IMR-90 (cell line): ENCODE results near the gene JAKMIP1. TPM values are rescaled to one million over a fixed set of nuclear protein-coding genes. Genes with fewer than 3 reads are reported as not detected.
A peak's percentile ranks its signal among the peaks of the same experiment; 100 is the strongest.

Experiments
- ATAC-seq: fragments of 200-7000 bp; cut with Tn5 transposase; 2 replicates; pipeline ENCODE4 v1.9.1; 2020; ENCODE audit warnings: low read depth, mild to moderate bottlenecking, moderate library complexity
- BruUV-seq: library from RNA; stranded (reverse); fragments of 400-500 nt; replicated peaks from 2 replicates; lab custom pipeline; 2021; lab: Mats Ljungman, UMichigan
- CTCF ChIA-PET: fragments of 300-600 bp; formaldehyde crosslinking; extraction: SDS; loops from one replicate; lab custom pipeline; 2021; ENCODE audit warnings: antibody characterized with exemption; lab: Yijun Ruan, JAX
- POLR2A ChIA-PET: fragments of 300-600 bp; sonication (Branson Sonifier 250); formaldehyde crosslinking; loops from one replicate; lab custom pipeline; 2022; ENCODE audit warnings: antibody characterized with exemption; ENCODE audit not compliant: unreplicated experiment; lab: Charles Lee
- DNase-seq: peaks from one replicate; pipeline ENCODE4 v3.0.0; 2013
- H2AFZ ChIP-seq: replicated peaks from 2 replicates; pipeline ENCODE3; 2013; ENCODE audit warnings: low read length, mild to moderate bottlenecking; ENCODE audit not compliant: poor library complexity
- H2AK5ac ChIP-seq: 2 replicates; pipeline ENCODE4 v1.6.1; 2013; ENCODE audit warnings: low read depth, low read length, inconsistent platforms
- H2AK9ac ChIP-seq: replicated peaks from 2 replicates; pipeline ENCODE3; 2013; ENCODE audit warnings: mild to moderate bottlenecking, low read depth, low read length, moderate library complexity; ENCODE audit not compliant: poor library complexity
- H2BK120ac ChIP-seq: 2 replicates; pipeline ENCODE4 v1.6.1; 2013; ENCODE audit warnings: low read depth, low read length, inconsistent platforms
- H2BK15ac ChIP-seq: 3 replicates; pipeline ENCODE4 v1.6.1; 2013; ENCODE audit warnings: low read depth, low read length, inconsistent platforms
- H2BK20ac ChIP-seq: 2 replicates; pipeline ENCODE4 v1.6.1; 2013; ENCODE audit warnings: low read depth, mild to moderate bottlenecking, inconsistent platforms, low read length, moderate library complexity
- H2BK5ac ChIP-seq: 2 replicates; pipeline ENCODE4 v1.6.1; 2013; ENCODE audit warnings: mild to moderate bottlenecking, low read depth, low read length, inconsistent platforms; ENCODE audit not compliant: poor library complexity, severe bottlenecking
- H3K14ac ChIP-seq: replicated peaks from 2 replicates; pipeline ENCODE4 v1.6.1; 2013; ENCODE audit warnings: low read depth, low read length, inconsistent platforms
- H3K18ac ChIP-seq: 2 replicates; pipeline ENCODE4 v1.6.1; 2013; ENCODE audit warnings: low read depth, low read length, control low read depth
- H3K23ac ChIP-seq: 2 replicates; pipeline ENCODE4 v1.6.1; 2013; ENCODE audit warnings: low read depth, low read length, inconsistent platforms
- H3K27ac ChIP-seq: 2 replicates; pipeline ENCODE4 v1.5.1; 2013; ENCODE audit warnings: mild to moderate bottlenecking, control low read depth, low read length; ENCODE audit not compliant: insufficient read depth
- H3K27me3 ChIP-seq: 2 replicates; pipeline ENCODE4 v1.6.1; 2013; ENCODE audit warnings: low read length; ENCODE audit not compliant: control insufficient read depth, insufficient read depth
- H3K36me3 ChIP-seq: 2 replicates; pipeline ENCODE4 v1.6.1; 2013; ENCODE audit warnings: low read length, mixed read lengths; ENCODE audit not compliant: control insufficient read depth, insufficient read depth
- H3K4ac ChIP-seq: 2 replicates; pipeline ENCODE4 v1.6.1; 2013; ENCODE audit warnings: low read depth, low read length, inconsistent platforms
- H3K4me1 ChIP-seq: 2 replicates; pipeline ENCODE4 v1.6.1; 2013; ENCODE audit warnings: low read length, mixed read lengths; ENCODE audit not compliant: control insufficient read depth, insufficient read depth
- H3K4me2 ChIP-seq: 2 replicates; pipeline ENCODE4 v1.6.1; 2013; ENCODE audit warnings: low read depth, mild to moderate bottlenecking, control low read depth, low read length, moderate library complexity
- H3K4me3 ChIP-seq: 2 replicates; pipeline ENCODE4 v1.5.1; 2013; ENCODE audit warnings: low read depth, mild to moderate bottlenecking, control low read depth, low read length, moderate library complexity; ENCODE audit not compliant: insufficient read depth
- H3K56ac ChIP-seq: 2 replicates; pipeline ENCODE4 v1.6.1; 2013; ENCODE audit warnings: low read length, inconsistent platforms; ENCODE audit not compliant: insufficient read depth; ENCODE audit errors: extremely low read depth
- H3K79me1 ChIP-seq, 2 experiments: 2 replicates each; pipeline ENCODE4 v1.6.1; 2013; ENCODE audit warnings: low read length in 2 of 2, inconsistent platforms in 1 of 2, low read depth in 1 of 2
- H3K9ac ChIP-seq: 2 replicates; pipeline ENCODE4 v1.6.1; 2013; ENCODE audit warnings: low read depth, low read length, control low read depth
- H3K9me1 ChIP-seq: 2 replicates; pipeline ENCODE4 v1.6.1; 2013; ENCODE audit warnings: low read length, inconsistent platforms; ENCODE audit not compliant: insufficient read depth
- H3K9me3 ChIP-seq: 2 replicates; pipeline ENCODE4 v1.6.1; 2013; ENCODE audit warnings: low read length; ENCODE audit not compliant: control insufficient read depth, insufficient read depth
- H4K20me1 ChIP-seq: 2 replicates; pipeline ENCODE4 v1.6.1; 2013; ENCODE audit warnings: low read length, inconsistent platforms; ENCODE audit not compliant: insufficient read depth
- H4K5ac ChIP-seq: 2 replicates; pipeline ENCODE4 v1.6.1; 2013; ENCODE audit warnings: mild to moderate bottlenecking, low read depth, low read length, control low read depth
- H4K8ac ChIP-seq, 2 experiments: 2 replicates each; pipeline ENCODE4 v1.6.1; 2013; ENCODE audit warnings: low read depth in 2 of 2, low read length in 2 of 2, control low read depth in 1 of 2, inconsistent platforms in 1 of 2
- H4K91ac ChIP-seq: 2 replicates; pipeline ENCODE4 v1.6.1; 2013; ENCODE audit warnings: low read depth, low read length, inconsistent platforms; ENCODE audit not compliant: insufficient read depth
- CEBPB ChIP-seq: IDR thresholded peaks from 2 replicates; pipeline ENCODE4 v1.6.1; 2012; ENCODE audit warnings: low read depth, low read length, improper control_type of control experiment
- ELK1 ChIP-seq: fragments of 150-350 bp; IDR thresholded peaks from 2 replicates; pipeline ENCODE4 v1.6.1; 2016; ENCODE audit warnings: low read depth, mild to moderate bottlenecking, low read length, moderate library complexity, borderline replicate concordance
- FOS ChIP-seq: fragments of 150-350 bp; IDR thresholded peaks from 2 replicates; pipeline ENCODE4 v1.6.1; 2016; ENCODE audit warnings: low read depth, low read length
- MAFK ChIP-seq: IDR thresholded peaks from 2 replicates; pipeline ENCODE4 v1.6.1; 2012; ENCODE audit warnings: low read depth, low read length, improper control_type of control experiment
- MAZ ChIP-seq: IDR thresholded peaks from 2 replicates; pipeline ENCODE4 v1.6.1; 2012; ENCODE audit warnings: low read depth, mild to moderate bottlenecking, low read length, improper control_type of control experiment, moderate library complexity, borderline replicate concordance
- NFE2L2 ChIP-seq: fragments of 150-350 bp; IDR thresholded peaks from 2 replicates; pipeline ENCODE4 v1.6.1; 2016; ENCODE audit warnings: low read depth, mild to moderate bottlenecking, low read length
- RCOR1 ChIP-seq: IDR thresholded peaks from 2 replicates; pipeline ENCODE4 v1.6.1; 2012; ENCODE audit warnings: mild to moderate bottlenecking, low read length, improper control_type of control experiment; ENCODE audit not compliant: insufficient replicate concordance
- RFX5 ChIP-seq: IDR thresholded peaks from 2 replicates; pipeline ENCODE4 v1.8.0; 2012; ENCODE audit warnings: low read depth, mild to moderate bottlenecking, low read length, moderate library complexity
- WGBS, 2 experiments: methylation state at CpG; one replicate each; pipeline versions ENCODE4 v1.1.5 to v1.1.7; 2013; ENCODE audit warnings: missing lambda C conversion rate in 2 of 2; ENCODE audit not compliant: insufficient read length in 1 of 2; ENCODE audit errors: extremely low coverage in 2 of 2; 5-methylcytosine and 5-hydroxymethylcytosine counted together
- dilution Hi-C: fragments of 300-500 bp; cut with HindIII; formaldehyde crosslinking; loops from one replicate; pipeline ENCODE4 v1.14.3; 2018; ENCODE audit warnings: low sequenced_read_pairs; ENCODE audit not compliant: unreplicated experiment
- in situ Hi-C: fragments of 300-500 bp; cut with MboI; formaldehyde crosslinking; loops from 3 replicates; pipeline ENCODE4 v1.14.3; 2019; ENCODE audit warnings: low sequenced_read_pairs, inconsistent platforms, mixed read lengths
- intact Hi-C: fragments of 100-400 bp; cut with micrococcal nuclease; formaldehyde crosslinking; loops from 2 replicates; pipeline ENCODE4 v1.10.0; 2022
- polyA plus RNA-seq, 3 experiments: library from polyadenylated mRNA; depleted of rRNA; stranded (reverse); fragments of >200 nt; gene quantifications; 2 replicates each; pipeline ENCODE4 v1.2.3, GENCODE V29; 2012; ENCODE audit warnings: low replicate concordance in 1 of 3
- total RNA-seq: library from RNA; depleted of rRNA; stranded (reverse); fragments of >200 nt; gene quantifications from 2 replicates; pipeline ENCODE4 v1.2.3, GENCODE V29; 2012
- TF ChIP-seq, protein P1 (sequence below): conservative IDR thresholded peaks from 2 replicates; pipeline ENCODE4 v1.5.1; 2012; ENCODE audit warnings: mild to moderate bottlenecking, low read depth, low read length, improper control_type of control experiment
- TF ChIP-seq, protein P2 (sequence below): fragments of 150-350 bp; IDR thresholded peaks from 2 replicates; pipeline ENCODE4 v1.6.1; 2017; ENCODE audit warnings: mild to moderate bottlenecking, antibody characterized with exemption, low read length, low read depth

Gene JAKMIP1
- total and polyA plus RNA-seq, 2 of the 4 experiments (the other 2 are of a cell fraction) = not detected

DNA sequence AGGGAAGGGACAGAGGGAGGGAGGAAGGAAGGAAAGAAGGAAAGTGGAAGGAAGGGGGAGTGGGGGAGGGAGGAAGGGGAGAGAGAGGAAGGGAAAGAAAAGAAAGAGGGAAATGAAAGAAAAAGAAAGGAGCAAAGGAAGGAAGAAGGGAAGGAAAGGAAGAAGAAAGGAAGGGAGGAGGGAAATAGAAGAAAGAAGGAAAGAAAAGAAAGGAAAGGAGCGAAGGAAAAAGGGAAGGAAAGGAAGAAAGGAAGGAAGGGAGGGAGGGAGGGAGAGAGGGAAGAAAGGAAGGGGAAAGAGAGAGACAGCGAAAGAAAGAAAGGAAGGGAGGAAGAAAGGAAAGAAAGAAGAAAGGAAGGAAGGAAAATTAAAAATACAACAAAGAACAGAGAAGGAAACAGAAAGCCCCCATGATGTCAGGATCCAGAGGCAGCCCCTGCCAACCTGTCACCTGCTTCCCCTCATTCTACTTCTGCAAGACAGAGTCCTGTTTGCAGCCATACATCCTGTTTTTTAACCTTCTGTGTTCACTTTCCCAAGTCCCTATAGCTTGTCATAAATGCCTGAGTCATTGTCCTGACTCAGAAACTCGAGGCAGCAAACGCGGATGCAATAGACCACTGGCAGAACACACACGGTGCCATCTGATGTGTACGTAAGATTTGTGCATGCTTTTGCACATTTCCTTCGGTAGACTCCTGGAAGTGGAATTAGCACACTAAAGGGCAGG, 105.2 kb downstream of the JAKMIP1 start:
- Histone ChIP-seq H4K20me1 (no peaks in the 10 kb centered on the region), H3K23ac (no peak overlapping the region), H2BK120ac (no peak overlapping the region), H3K4ac (no peak overlapping the region), H2BK20ac (no peak overlapping the region), H3K18ac (no peak overlapping the region), H3K4me3 (no peak overlapping the region), H3K79me1 (no peaks in the 10 kb centered on the region), H3K4me2 (no peak overlapping the region), H2AFZ (no peak overlapping the region), H3K9me1 (no peaks in the 10 kb centered on the region), H3K4me1 (no peaks in the 10 kb centered on the region), H3K36me3 (no peaks in the 10 kb centered on the region), H4K91ac (no peak overlapping the region), H2BK5ac (no peak overlapping the region), H3K9me3 (no peaks in the 10 kb centered on the region), H3K9ac (no peak overlapping the region), H2AK5ac (no peak overlapping the region), H2AK9ac (no peak overlapping the region), H4K8ac (no peak overlapping the region), H3K14ac (no peak overlapping the region), H4K5ac (no peak overlapping the region), H3K27ac (no peak overlapping the region), H2BK15ac (no peak overlapping the region), H3K27me3 (no peaks in the 10 kb centered on the region), H3K56ac (no peak overlapping the region)
- BruUV-seq = no TSS peak
- intact Hi-C loops = no loop called here
- POLR2A ChIA-PET = no interaction called here
- ATAC-seq = no peak
- CTCF ChIA-PET = no interaction called here
- WGBS, 2 experiments = 53% methylated on average over 7 of the region's 8 CpGs; no CpG with 5 or more reads in 1 of the 2 experiments
- dilution Hi-C loops = no loop called here
- in situ Hi-C loops = no loop called here
- no peak for TF ChIP-seq FOS
- TF ChIP-seq MAZ = no peak
- no peak for TF ChIP-seq RCOR1
- TF ChIP-seq NFE2L2 = no peak
- no peak for TF ChIP-seq ELK1
- TF ChIP-seq, protein P1, sequence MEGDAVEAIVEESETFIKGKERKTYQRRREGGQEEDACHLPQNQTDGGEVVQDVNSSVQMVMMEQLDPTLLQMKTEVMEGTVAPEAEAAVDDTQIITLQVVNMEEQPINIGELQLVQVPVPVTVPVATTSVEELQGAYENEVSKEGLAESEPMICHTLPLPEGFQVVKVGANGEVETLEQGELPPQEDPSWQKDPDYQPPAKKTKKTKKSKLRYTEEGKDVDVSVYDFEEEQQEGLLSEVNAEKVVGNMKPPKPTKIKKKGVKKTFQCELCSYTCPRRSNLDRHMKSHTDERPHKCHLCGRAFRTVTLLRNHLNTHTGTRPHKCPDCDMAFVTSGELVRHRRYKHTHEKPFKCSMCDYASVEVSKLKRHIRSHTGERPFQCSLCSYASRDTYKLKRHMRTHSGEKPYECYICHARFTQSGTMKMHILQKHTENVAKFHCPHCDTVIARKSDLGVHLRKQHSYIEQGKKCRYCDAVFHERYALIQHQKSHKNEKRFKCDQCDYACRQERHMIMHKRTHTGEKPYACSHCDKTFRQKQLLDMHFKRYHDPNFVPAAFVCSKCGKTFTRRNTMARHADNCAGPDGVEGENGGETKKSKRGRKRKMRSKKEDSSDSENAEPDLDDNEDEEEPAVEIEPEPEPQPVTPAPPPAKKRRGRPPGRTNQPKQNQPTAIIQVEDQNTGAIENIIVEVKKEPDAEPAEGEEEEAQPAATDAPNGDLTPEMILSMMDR = no peak
- TF ChIP-seq, protein P2, sequence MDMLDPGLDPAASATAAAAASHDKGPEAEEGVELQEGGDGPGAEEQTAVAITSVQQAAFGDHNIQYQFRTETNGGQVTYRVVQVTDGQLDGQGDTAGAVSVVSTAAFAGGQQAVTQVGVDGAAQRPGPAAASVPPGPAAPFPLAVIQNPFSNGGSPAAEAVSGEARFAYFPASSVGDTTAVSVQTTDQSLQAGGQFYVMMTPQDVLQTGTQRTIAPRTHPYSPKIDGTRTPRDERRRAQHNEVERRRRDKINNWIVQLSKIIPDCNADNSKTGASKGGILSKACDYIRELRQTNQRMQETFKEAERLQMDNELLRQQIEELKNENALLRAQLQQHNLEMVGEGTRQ = no peak
- TF ChIP-seq CEBPB = no peak
- TF ChIP-seq RFX5 = no peak
- no peak for TF ChIP-seq MAFK
- peak; percentile 4 for DNase-seq
